Smooth muscle cell (in vitro differentiated cells): ENCODE data around the gene TRAPPC12. TPM values are rescaled to one million over a fixed set of nuclear protein-coding genes. Genes with fewer than 3 reads are reported as not detected.
A peak's percentile ranks its signal among the peaks of the same experiment; 100 is the strongest.

Experiments
- DNase-seq: peaks from one replicate; lab custom pipeline; 2025; ENCODE audit not compliant: unreplicated experiment; lab: John Stamatoyannopoulos, UW
- H2AFZ ChIP-seq: fragments of 200-600 bp; sonication (generic); 2 replicates; pipeline ENCODE4 v1.6.0; 2016; ENCODE audit warnings: antibody characterized with exemption, low read depth, mild to moderate bottlenecking
- H3F3A ChIP-seq: fragments of 200-600 bp; sonication (generic); 2 replicates; pipeline ENCODE4 v1.6.0; 2017; ENCODE audit warnings: antibody characterized with exemption, low read depth
- H3K27ac ChIP-seq: fragments of 200-600 bp; sonication (generic); 2 replicates; pipeline ENCODE4 v1.5.1; 2016; ENCODE audit warnings: low read depth, mild to moderate bottlenecking
- H3K27me3 ChIP-seq: fragments of 200-600 bp; sonication (generic); 2 replicates; pipeline ENCODE4 v1.6.1; 2016; ENCODE audit warnings: low read depth, mild to moderate bottlenecking
- H3K36me3 ChIP-seq: fragments of 200-600 bp; sonication (generic); 2 replicates; pipeline ENCODE4 v1.5.1; 2016; ENCODE audit warnings: low read depth
- H3K4me1 ChIP-seq: fragments of 200-600 bp; sonication (generic); 2 replicates; pipeline ENCODE4 v1.5.1; 2016; ENCODE audit warnings: low read depth
- H3K4me2 ChIP-seq: fragments of 200-600 bp; sonication (generic); 2 replicates; pipeline ENCODE4 v1.6.0; 2016; ENCODE audit warnings: mild to moderate bottlenecking
- H3K4me3 ChIP-seq: fragments of 200-600 bp; sonication (generic); 2 replicates; pipeline ENCODE4 v1.5.1; 2016; ENCODE audit warnings: mild to moderate bottlenecking
- H3K79me2 ChIP-seq: fragments of 200-600 bp; sonication (generic); 2 replicates; pipeline ENCODE4 v1.6.0; 2016; ENCODE audit warnings: low read depth, mild to moderate bottlenecking
- H3K9ac ChIP-seq: fragments of 200-600 bp; sonication (generic); 2 replicates; pipeline ENCODE4 v1.6.0; 2016; ENCODE audit warnings: low read depth
- H3K9me3 ChIP-seq: fragments of 200-600 bp; sonication (generic); replicated peaks from 2 replicates; pipeline ENCODE4 v1.5.1; 2016; ENCODE audit warnings: low read depth
- H4K20me1 ChIP-seq: fragments of 200-600 bp; sonication (generic); 2 replicates; pipeline ENCODE4 v1.6.0; 2016; ENCODE audit warnings: low read depth
- CTCF ChIP-seq: fragments of 200-600 bp; sonication (generic); IDR thresholded peaks from 2 replicates; pipeline ENCODE4 v1.5.1; 2017; ENCODE audit warnings: borderline replicate concordance, mild to moderate bottlenecking, antibody characterized with exemption; ENCODE audit not compliant: insufficient read depth, poor library complexity, severe bottlenecking
- WGBS: methylation state at CpG from one replicate; pipeline ENCODE4 v1.1.7; 2016; ENCODE audit warnings: low lambda C conversion rate; 5-methylcytosine and 5-hydroxymethylcytosine counted together
- polyA plus RNA-seq: library from polyadenylated mRNA; unstranded; fragments of >200 nt; fragmentation: Nextera tagmentation; extraction: Ambion mirVana; gene quantifications from 2 replicates; pipeline ENCODE4 v1.2.1, GENCODE V29; 2016
- total RNA-seq: library from RNA; depleted of rRNA; stranded (reverse); fragments of >200 nt; gene quantifications from 2 replicates; pipeline ENCODE4 v1.2.3, GENCODE V29; 2014

TRAPPC12 gene
- total and polyA plus RNA-seq, 2 experiments from 2014 or later, result 26.0 to 55.4 TPM

GRCh38 chr2:3470166-3470651 lies 90.7 kb downstream of the TRAPPC12 start:
- Histone ChIP-seq H3F3A (no peaks in the 10 kb centered on the region), H3K9ac (no peak overlapping the region), H3K27me3 (no peaks in the 10 kb centered on the region), H3K79me2 (no peaks in the 10 kb centered on the region), H3K9me3 (no peaks in the 10 kb centered on the region), H3K4me2 (no peak overlapping the region), H2AFZ (no peak overlapping the region), H4K20me1 (peaks cover 4% of the 10 kb centered on the region), H3K4me3 (no peak overlapping the region), H3K36me3 (no peaks in the 10 kb centered on the region), H3K27ac (peak overlapping the region; percentile 60), H3K4me1 (no peaks in the 10 kb centered on the region)
- no peak for TF ChIP-seq CTCF
- WGBS, result 85% methylated on average over 17 of the region's 17 CpGs
- DNase-seq, result no peak

- peak overlapping the region; percentile 60 for H3K27ac ChIP-seq
- DNase-seq, result no peak
- no peaks in the 10 kb centered on the region for H3F3A ChIP-seq
- H3K79me2 ChIP-seq, result no peaks in the 10 kb centered on the region
- peak overlapping the region; percentile 26 for H3K4me2 ChIP-seq
- TF ChIP-seq CTCF, result no peak
- WGBS, result 96% methylated on average over 17 of the region's 17 CpGs
- H3K27me3 ChIP-seq, result no peaks in the 10 kb centered on the region
- no peak overlapping the region for H2AFZ ChIP-seq
- no peak overlapping the region for H3K9ac ChIP-seq
- no peaks in the 10 kb centered on the region for H3K4me1 ChIP-seq
- H3K4me3 ChIP-seq, result no peak overlapping the region
- H4K20me1 ChIP-seq, result no peaks in the 10 kb centered on the region
- H3K9me3 ChIP-seq, result no peaks in the 10 kb centered on the region
- H3K36me3 ChIP-seq, result no peaks in the 10 kb centered on the region
Measured at GRCh38 chr2:3470856-3471737, 91.6 kb downstream of the TRAPPC12 start.

DNA sequence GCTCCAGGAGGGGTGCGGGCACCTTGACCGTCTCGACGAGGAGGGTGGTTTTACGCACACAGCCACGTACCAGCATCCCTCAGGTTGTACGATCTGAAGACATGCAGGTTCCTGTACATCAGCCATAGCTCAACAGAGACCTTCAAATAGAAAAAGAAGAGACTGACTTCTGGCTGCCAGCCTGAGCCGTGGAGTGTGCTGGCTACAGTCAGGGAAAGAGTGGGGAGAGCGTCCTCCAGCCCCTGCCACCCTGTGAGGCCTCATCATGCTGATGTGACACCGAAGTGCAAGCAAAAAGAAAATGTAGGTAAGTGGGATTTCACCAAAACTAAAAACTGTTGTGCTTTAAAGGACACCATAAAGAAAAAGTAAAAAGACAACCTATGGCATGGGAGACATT lies 92.8 kb downstream of the TRAPPC12 start:
- no peaks in the 10 kb centered on the region for H3K4me1 ChIP-seq
- H3K4me3 ChIP-seq, result no peak overlapping the region
- WGBS, result 94% methylated on average over 10 of the region's 10 CpGs
- H3F3A ChIP-seq, result no peaks in the 10 kb centered on the region
- no peak overlapping the region for H3K4me2 ChIP-seq
- H3K27ac ChIP-seq, result no peak overlapping the region
- no peaks in the 10 kb centered on the region for H3K9me3 ChIP-seq
- H3K36me3 ChIP-seq, result no peaks in the 10 kb centered on the region
- no peak for DNase-seq
- H2AFZ ChIP-seq, result no peak overlapping the region
- H3K79me2 ChIP-seq, result no peaks in the 10 kb centered on the region
- no peaks in the 10 kb centered on the region for H4K20me1 ChIP-seq
- no peaks in the 10 kb centered on the region for H3K27me3 ChIP-seq
- TF ChIP-seq CTCF, result no peak
- H3K9ac ChIP-seq, result no peak overlapping the region

DNA sequence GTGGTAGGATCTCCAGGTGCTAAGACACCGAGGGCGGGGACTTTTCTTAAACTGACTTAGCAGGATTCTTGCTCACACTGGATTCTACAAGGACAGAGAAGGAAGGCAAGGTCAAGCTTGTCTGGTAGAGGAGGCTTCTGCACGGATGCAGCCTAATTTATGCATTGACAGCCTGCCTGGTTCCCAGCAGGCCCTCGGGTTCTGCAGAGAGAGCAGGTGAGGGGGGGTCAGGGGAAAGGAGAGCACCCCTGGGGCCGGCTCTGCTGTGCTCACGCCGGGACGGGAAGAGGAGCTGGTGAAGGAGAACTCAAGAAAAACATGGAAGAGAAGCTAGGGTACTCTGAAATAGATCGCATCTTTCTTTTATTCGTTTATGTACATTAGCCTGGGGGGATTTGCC lies 93.5 kb downstream of the TRAPPC12 start:
- H3K36me3 ChIP-seq, result no peaks in the 10 kb centered on the region
- DNase-seq, result no peak
- no peaks in the 10 kb centered on the region for H3K79me2 ChIP-seq
- no peaks in the 10 kb centered on the region for H3K4me1 ChIP-seq
- H3K4me2 ChIP-seq, result no peak overlapping the region
- H3K27me3 ChIP-seq, result no peaks in the 10 kb centered on the region
- no peaks in the 10 kb centered on the region for H3K9me3 ChIP-seq
- TF ChIP-seq CTCF, result no peak
- H3K9ac ChIP-seq, result no peak overlapping the region
- H4K20me1 ChIP-seq, result no peaks in the 10 kb centered on the region
- H3K4me3 ChIP-seq, result no peak overlapping the region
- 90% methylated on average over 10 of the region's 10 CpGs for WGBS
- no peak overlapping the region for H3K27ac ChIP-seq
- H2AFZ ChIP-seq, result no peak overlapping the region
- no peaks in the 10 kb centered on the region for H3F3A ChIP-seq
